Left renal pelvis (tissue), 4 donors: ENCODE results near the gene CPEB3. TPM values are rescaled to one million over a fixed set of nuclear protein-coding genes. Genes with fewer than 3 reads are reported as not detected.

Source experiments
- polyA plus RNA-seq, 4 donors: library from polyadenylated mRNA; unstranded; fragments of 120-200 nt; gene quantifications; one replicate each; pipeline ENCODE4 v1.2.1, GENCODE V29; 2013; ENCODE audit not compliant: insufficient read length in 4 of 4

CPEB3 gene
- polyA plus RNA-seq, 4 donors: 2.3 to 4.0 (median 3.7) TPM

Other genes starting within 250 kb of the CPEB3 start
- gene MARCHF5, start 89 bp upstream of the CPEB3 start, polyA plus RNA-seq: 10 to 100 TPM; 61.3 to 82.3 (median 78.7) TPM